ENCODE results near the gene RPSA.
"Not testable (repeated sequence)": the region's sequence is repeated elsewhere in the genome, so short reads cannot be mapped to it uniquely, and the experiment has no call there.

- TF ChIP-seq EZH2phosphoT487 (IDR thresholded peaks at IDR 0.05; ENCODE audit: insufficient read depth, low read depth); EZH2 (IDR thresholded peaks at IDR 0.05; ENCODE audit: insufficient read depth, poor library complexity, severe bottlenecking): not testable (repeated sequence)
Observed at GRCh38 chr3:39416998-39417397, 10.5 kb downstream of the RPSA start.
